WTC11 (cell line): ENCODE measurements around the gene CRAT. TPM values are rescaled to one million over a fixed set of nuclear protein-coding genes. Genes with fewer than 3 reads are reported as not detected.

Experiments
- ATAC-seq: fragments of 200-7000 bp; cut with Tn5 transposase; 2 replicates; pipeline ENCODE4 v1.10.0; 2021; ENCODE audit warnings: mild to moderate bottlenecking, moderate library complexity
- CTCF ChIA-PET: fragments of 300-600 bp; sonication (Branson Sonifier 250); formaldehyde crosslinking; loops from one replicate; lab custom pipeline; 2021; ENCODE audit warnings: antibody characterized with exemption; lab: Charles Lee
- POLR2A ChIA-PET: fragments of 350-600 bp; sonication (Branson Sonifier 250); formaldehyde crosslinking; loops from one replicate; lab custom pipeline; 2021; ENCODE audit warnings: antibody characterized with exemption; lab: Charles Lee
- DNase-seq: peaks from one replicate; pipeline ENCODE4 v3.0.0; 2021; ENCODE audit warnings: low spot score
- H3K27ac Mint-ChIP-seq: 2 replicates; pipeline ENCODE4 v1.8.0; 2021; ENCODE audit warnings: mixed read lengths
- H3K27me3 Mint-ChIP-seq: 2 replicates; pipeline ENCODE4 v1.8.0; 2021; ENCODE audit warnings: low read depth, mild to moderate bottlenecking, moderate library complexity, mixed read lengths
- H3K36me3 Mint-ChIP-seq: 2 replicates; pipeline ENCODE4 v1.8.0; 2021; ENCODE audit warnings: mixed read lengths
- H3K4me1 Mint-ChIP-seq: 2 replicates; pipeline ENCODE4 v1.8.0; 2022; ENCODE audit warnings: mixed read lengths
- H3K4me3 Mint-ChIP-seq: 2 replicates; pipeline ENCODE4 v1.8.0; 2021; ENCODE audit warnings: mild to moderate bottlenecking, moderate library complexity, mixed read lengths
- H3K9me3 Mint-ChIP-seq: 2 replicates; pipeline ENCODE4 v1.8.0; 2021; ENCODE audit warnings: mixed read lengths
- CDX4 ChIP-seq: fragments of 250-450 bp; sonication (Bioruptor Pico); IDR thresholded peaks from 2 replicates; pipeline ENCODE4 v1.9.0; 2021; ENCODE audit warnings: moderate library complexity, mild to moderate bottlenecking, inconsistent platforms, borderline replicate concordance
- EMX1 ChIP-seq: fragments of 250-450 bp; sonication (Bioruptor Pico); IDR thresholded peaks from 2 replicates; pipeline ENCODE4 v1.8.0; 2021; ENCODE audit warnings: mild to moderate bottlenecking
- ETV6 ChIP-seq: sonication (generic); formaldehyde crosslinking; IDR thresholded peaks from 2 replicates; pipeline ENCODE4 v1.8.1; 2022; ENCODE audit warnings: mild to moderate bottlenecking, missing genetic modification reagents
- FOXJ3 ChIP-seq: sonication (generic); formaldehyde crosslinking; IDR thresholded peaks from 2 replicates; pipeline ENCODE4 v1.9.0; 2021; ENCODE audit warnings: missing genetic modification reagents, mild to moderate bottlenecking, borderline replicate concordance
- FOXK1 ChIP-seq: sonication (generic); formaldehyde crosslinking; IDR thresholded peaks from 2 replicates; pipeline ENCODE4 v1.8.0; 2022; ENCODE audit warnings: mild to moderate bottlenecking, moderate library complexity, missing genetic modification reagents
- IRF1 ChIP-seq: sonication (generic); formaldehyde crosslinking; IDR thresholded peaks from 2 replicates; pipeline ENCODE4 v1.8.0; 2023; ENCODE audit warnings: missing genetic modification reagents
- KAT7 ChIP-seq: sonication (generic); formaldehyde crosslinking; IDR thresholded peaks from 2 replicates; pipeline ENCODE4 v1.8.1; 2023; ENCODE audit warnings: missing genetic modification reagents, mild to moderate bottlenecking, borderline replicate concordance
- MAX ChIP-seq: sonication (generic); formaldehyde crosslinking; IDR thresholded peaks from 2 replicates; pipeline ENCODE4 v1.8.0; 2022; ENCODE audit warnings: mild to moderate bottlenecking, missing genetic modification reagents
- NR3C1 ChIP-seq: sonication (generic); formaldehyde crosslinking; conservative IDR thresholded peaks from 2 replicates; pipeline ENCODE4 v1.8.1; 2023; ENCODE audit warnings: low read depth, mild to moderate bottlenecking, missing genetic modification reagents
- PRDM15 ChIP-seq: sonication (generic); formaldehyde crosslinking; IDR thresholded peaks from 2 replicates; pipeline ENCODE4 v1.8.0; 2022; ENCODE audit warnings: missing genetic modification reagents
- PREB ChIP-seq: sonication (generic); formaldehyde crosslinking; IDR thresholded peaks from 2 replicates; pipeline ENCODE4 v1.8.1; 2022; ENCODE audit warnings: mild to moderate bottlenecking, missing genetic modification reagents, moderate library complexity, borderline replicate concordance
- RELA ChIP-seq: sonication (generic); formaldehyde crosslinking; IDR thresholded peaks from 2 replicates; pipeline ENCODE4 v1.8.1; 2022; ENCODE audit warnings: missing genetic modification reagents, mild to moderate bottlenecking, borderline replicate concordance
- SP1 ChIP-seq: sonication (generic); formaldehyde crosslinking; conservative IDR thresholded peaks from 2 replicates; pipeline ENCODE4 v1.8.1; 2022; ENCODE audit warnings: missing genetic modification reagents
- TEAD4 ChIP-seq: sonication (generic); formaldehyde crosslinking; IDR thresholded peaks from 2 replicates; pipeline ENCODE4 v1.8.0; 2022; ENCODE audit warnings: mild to moderate bottlenecking, missing genetic modification reagents
- TP53 ChIP-seq: sonication (generic); formaldehyde crosslinking; IDR thresholded peaks from 2 replicates; pipeline ENCODE4 v1.8.1; 2023; ENCODE audit warnings: mild to moderate bottlenecking, missing genetic modification reagents
- ZBTB21 ChIP-seq: sonication (generic); formaldehyde crosslinking; IDR thresholded peaks from 2 replicates; pipeline ENCODE4 v1.8.1; 2023; ENCODE audit warnings: mild to moderate bottlenecking, missing genetic modification reagents, borderline replicate concordance
- ZNF121 ChIP-seq: sonication (generic); formaldehyde crosslinking; IDR thresholded peaks from 2 replicates; pipeline ENCODE4 v1.8.0; 2023; ENCODE audit warnings: missing genetic modification reagents
- ZNF263 ChIP-seq: sonication (generic); formaldehyde crosslinking; IDR thresholded peaks from 2 replicates; pipeline ENCODE4 v1.8.1; 2022; ENCODE audit warnings: low read depth, mild to moderate bottlenecking, moderate library complexity, missing genetic modification reagents
- ZNF532 ChIP-seq: fragments of 250-450 bp; sonication (Bioruptor Pico); IDR thresholded peaks from 2 replicates; pipeline ENCODE4 v1.9.0; 2021; ENCODE audit warnings: mild to moderate bottlenecking, borderline replicate concordance
- total RNA-seq: library from RNA; stranded (reverse); gene quantifications from 3 replicates; pipeline ENCODE4 v1.2.3, GENCODE V29; 2021
- TF ChIP-seq, protein P1 (sequence below): sonication (generic); formaldehyde crosslinking; IDR thresholded peaks from 2 replicates; pipeline ENCODE4 v1.8.1; 2022; ENCODE audit warnings: low read depth, mild to moderate bottlenecking, moderate library complexity, missing genetic modification reagents, borderline replicate concordance

Gene CRAT
- total RNA-seq, 1 experiment from 2014 or later = 17.2 TPM

DNA sequence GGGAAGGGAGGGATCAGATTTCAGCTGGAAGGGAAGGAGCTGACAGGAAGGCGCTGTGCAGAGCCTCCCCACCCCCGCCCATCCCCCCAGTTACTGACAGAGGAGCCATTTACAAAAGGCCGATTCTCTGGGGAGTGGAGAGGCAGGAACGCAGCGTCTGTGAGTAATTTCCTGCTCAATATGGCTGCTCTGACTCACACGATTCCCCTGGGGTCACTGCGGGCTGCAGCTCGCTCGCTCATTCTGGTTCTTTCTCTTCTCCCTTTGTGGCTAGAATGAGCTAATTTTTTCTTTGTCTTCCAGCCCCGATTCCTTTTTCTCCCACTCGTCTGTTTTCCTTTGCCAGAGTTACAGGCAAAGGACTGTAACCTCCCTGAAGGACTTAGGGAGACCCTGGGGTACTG lies 29.4 kb upstream of the CRAT start (continued):
- TF ChIP-seq ZNF263 (no peak), NR3C1 (no peak), IRF1 (CRISPR knock-in tag) (no peak), ETV6 (peak; percentile 21; the same call in 1 of the 2 replicates), ZNF532 (no peak)

GRCh38 chr9:129139233-129139992 lies 28.8 kb upstream of the CRAT start:
- Mint-ChIP-seq H3K9me3 (no peaks in the 10 kb centered on the region), H3K36me3 (peaks cover 34% of the 10 kb centered on the region), H3K27me3 (no peaks in the 10 kb centered on the region), H3K27ac (peak overlapping the region; percentile 97), H3K4me1 (peaks cover 61% of the 10 kb centered on the region), H3K4me3 (peak overlapping the region; percentile 66)
- POLR2A ChIA-PET = interaction anchor here (0.8 to 1.8 kb wide), 12 partner anchors 8 to 485 kb away, joined by 3 to 8 read pairs (median 4); partner anchors contain the start of gene IER5L
- CTCF ChIA-PET = interaction anchor here (0.6 to 9.5 kb wide), 68 partner anchors 7 to 598 kb away, joined by 3 to 345 read pairs (median 4); partner anchors contain the start of genes ASB6, C9orf50, DOLPP1 and IER5L
- DNase-seq = peak; percentile 76
- peak; percentile 26 for ATAC-seq
- TF ChIP-seq TEAD4 (no peak), CDX4 (no peak), ETV6 (no peak), RELA (no peak), MAX (CRISPR knock-in tag) (peak; percentile 58; the same call in 1 of the 2 replicates), ZNF121 (CRISPR knock-in tag) (no peak), FOXJ3 (CRISPR knock-in tag) (no peak), KAT7 (CRISPR knock-in tag) (no peak), TP53 (CRISPR knock-in tag) (no peak), PRDM15 (CRISPR knock-in tag) (peak; percentile 78), FOXK1 (CRISPR knock-in tag) (no peak), EMX1 (CRISPR knock-in tag) (no peak), IRF1 (CRISPR knock-in tag) (no peak), ZBTB21 (CRISPR knock-in tag) (no peak), PREB (CRISPR knock-in tag) (no peak), SP1 (CRISPR knock-in tag) (0 out of 2 replicates have a peak, but pooled peaks have one; percentile 23)
- TF ChIP-seq, protein P1, sequence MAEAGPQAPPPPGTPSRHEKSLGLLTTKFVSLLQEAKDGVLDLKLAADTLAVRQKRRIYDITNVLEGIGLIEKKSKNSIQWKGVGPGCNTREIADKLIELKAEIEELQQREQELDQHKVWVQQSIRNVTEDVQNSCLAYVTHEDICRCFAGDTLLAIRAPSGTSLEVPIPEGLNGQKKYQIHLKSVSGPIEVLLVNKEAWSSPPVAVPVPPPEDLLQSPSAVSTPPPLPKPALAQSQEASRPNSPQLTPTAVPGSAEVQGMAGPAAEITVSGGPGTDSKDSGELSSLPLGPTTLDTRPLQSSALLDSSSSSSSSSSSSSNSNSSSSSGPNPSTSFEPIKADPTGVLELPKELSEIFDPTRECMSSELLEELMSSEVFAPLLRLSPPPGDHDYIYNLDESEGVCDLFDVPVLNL = no peak
